GM21529 (cell line): ENCODE data around the gene UNC93B1.
"Not testable (repeated sequence)": the region's sequence is repeated elsewhere in the genome, so short reads cannot be mapped to it uniquely, and the experiment has no call there.

Experiments used
- ATAC-seq: cut with Tn5 transposase; IDR thresholded peaks from one replicate; pipeline ENCODE4 v1.9.1; 2021; ENCODE audit not compliant: unreplicated experiment

Gene UNC93B1

GRCh38 chr11:68010090-68011041 lies 6.5 kb upstream of the UNC93B1 start, which contains the start of gene ALDH3B1:
Gene ALDH3B1, plus strand, starts transcription at chr11:68010327. Its CDS starts 4,971 bp downstream, at chr11:68015298.
- ATAC-seq, result no peak

- no peak for ATAC-seq
Observed at GRCh38 chr11:68009391-68010089, 5.6 kb upstream of the UNC93B1 start.

- ATAC-seq, result no peak
Observed at GRCh38 chr11:68008381-68009337, 4.8 kb upstream of the UNC93B1 start.

DNA sequence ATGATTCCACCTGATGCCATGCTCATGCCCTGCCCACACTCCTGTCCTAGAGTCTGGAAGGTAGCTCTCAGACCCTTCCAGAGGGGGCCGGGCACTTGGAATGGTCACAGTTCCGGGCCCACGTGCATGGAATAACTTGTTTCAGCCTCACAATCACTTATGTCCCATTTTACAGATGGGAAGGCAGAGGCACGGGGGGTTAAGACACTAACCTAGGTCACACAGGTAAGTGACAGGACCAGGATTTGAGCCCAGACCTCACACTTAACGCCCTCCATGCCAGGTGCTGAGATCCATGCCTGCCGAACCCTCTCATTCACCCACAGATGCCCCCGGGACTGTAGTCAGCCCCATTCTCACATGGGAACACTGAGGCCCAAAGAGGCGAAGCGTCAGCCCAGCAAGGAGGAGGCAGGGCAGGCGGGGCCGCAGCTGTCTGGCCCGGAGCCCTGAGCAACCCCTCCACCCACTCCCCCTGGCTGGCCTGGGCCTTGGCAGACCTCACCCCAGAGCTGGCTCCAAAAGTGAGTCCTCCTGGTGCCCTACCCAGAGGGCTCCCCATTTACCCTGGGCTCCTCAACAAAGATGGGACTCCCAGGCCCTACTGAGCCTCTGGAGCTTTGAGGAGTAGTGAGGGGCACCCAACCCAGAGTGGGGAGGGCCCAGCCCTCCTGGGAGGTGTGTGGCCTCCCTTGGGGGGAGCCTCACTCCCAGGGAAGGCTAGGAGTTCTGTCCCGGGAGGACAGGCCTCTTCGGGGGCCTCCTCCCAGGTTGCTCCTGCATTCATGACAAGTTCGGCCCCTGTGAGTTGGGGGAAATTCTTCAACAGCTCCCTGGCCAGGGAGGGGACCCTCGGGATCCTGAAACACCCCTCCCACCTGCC lies 3.8 kb upstream of the UNC93B1 start:
- ATAC-seq, result no peak

GRCh38 chr11:68006606-68007166 lies 2.8 kb upstream of the UNC93B1 start:
- no peak for ATAC-seq

DNA sequence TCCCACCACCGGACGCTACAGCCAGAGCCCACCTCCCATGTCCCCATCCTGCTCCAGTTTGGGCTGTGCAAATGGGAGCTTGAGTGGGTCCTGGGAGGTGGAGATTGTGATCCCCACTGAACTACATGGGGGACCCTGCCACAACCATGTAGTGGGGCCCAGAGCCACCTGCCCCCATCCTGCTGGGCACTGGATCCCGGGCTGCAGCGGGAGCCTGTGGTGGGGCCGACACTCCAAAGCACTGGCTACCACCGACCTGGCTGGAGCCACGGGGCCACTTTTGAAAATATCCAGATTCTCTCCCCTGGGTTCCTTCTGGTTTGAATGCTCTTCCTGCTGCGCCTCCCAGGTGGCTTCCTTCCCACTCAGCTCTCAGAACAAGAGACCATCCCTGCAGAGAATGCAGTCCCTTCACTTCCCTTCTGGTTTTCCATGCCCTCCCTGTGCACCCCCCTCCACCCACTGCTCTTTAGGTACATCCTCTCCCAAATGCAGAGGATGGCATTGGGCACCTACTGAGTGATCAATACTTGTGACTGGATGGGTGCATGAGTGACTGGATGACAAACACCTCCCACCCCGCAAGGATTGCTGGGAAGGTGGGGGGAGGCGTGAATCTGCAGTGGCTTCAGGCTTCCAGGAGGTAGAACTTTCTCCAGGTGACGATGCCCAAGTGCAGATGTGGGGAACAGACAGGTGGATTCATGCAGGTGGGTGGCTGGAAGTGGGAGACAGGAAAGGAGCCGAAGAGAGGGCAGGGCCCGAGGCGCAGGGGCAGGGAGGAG lies 846 bp upstream of the UNC93B1 start:
- ATAC-seq, result no peak

- peak; percentile 47 for ATAC-seq
Observed at GRCh38 chr11:68002938-68003845, 705 bp downstream of the UNC93B1 start.

GRCh38 chr11:68002575-68002937 lies 1.3 kb downstream of the UNC93B1 start:
- ATAC-seq, result peak; percentile 31

GRCh38 chr11:67999704-68000103 lies 4.2 kb downstream of the UNC93B1 start:
- no peak for ATAC-seq

- no peak for ATAC-seq
Observed at GRCh38 chr11:67999201-67999629, 4.7 kb downstream of the UNC93B1 start.

GRCh38 chr11:67998150-67999045 lies 5.5 kb downstream of the UNC93B1 start:
- no peak for ATAC-seq

DNA sequence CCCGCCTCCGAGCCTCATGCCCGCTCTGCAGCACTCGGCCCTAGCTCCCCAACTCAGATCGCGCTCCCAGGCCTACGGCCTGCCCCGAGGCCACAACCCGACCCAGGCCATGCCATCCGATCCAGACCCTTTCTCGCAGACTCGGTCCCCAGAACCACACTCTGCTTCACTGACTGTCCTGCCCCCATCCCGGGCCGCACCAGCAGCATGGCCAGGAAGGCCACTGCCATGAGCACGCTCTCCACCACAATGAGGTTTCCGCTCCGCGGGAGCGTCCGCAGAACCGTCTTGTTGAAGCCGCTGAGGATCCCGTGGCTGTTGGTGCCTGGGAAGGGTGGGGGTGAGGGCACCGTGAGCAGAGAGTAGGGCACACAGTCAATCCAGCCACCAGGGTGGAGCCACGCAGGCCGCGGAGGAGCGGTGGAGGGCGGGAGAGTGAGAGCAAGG lies 6.4 kb downstream of the UNC93B1 start:
- no peak for ATAC-seq

DNA sequence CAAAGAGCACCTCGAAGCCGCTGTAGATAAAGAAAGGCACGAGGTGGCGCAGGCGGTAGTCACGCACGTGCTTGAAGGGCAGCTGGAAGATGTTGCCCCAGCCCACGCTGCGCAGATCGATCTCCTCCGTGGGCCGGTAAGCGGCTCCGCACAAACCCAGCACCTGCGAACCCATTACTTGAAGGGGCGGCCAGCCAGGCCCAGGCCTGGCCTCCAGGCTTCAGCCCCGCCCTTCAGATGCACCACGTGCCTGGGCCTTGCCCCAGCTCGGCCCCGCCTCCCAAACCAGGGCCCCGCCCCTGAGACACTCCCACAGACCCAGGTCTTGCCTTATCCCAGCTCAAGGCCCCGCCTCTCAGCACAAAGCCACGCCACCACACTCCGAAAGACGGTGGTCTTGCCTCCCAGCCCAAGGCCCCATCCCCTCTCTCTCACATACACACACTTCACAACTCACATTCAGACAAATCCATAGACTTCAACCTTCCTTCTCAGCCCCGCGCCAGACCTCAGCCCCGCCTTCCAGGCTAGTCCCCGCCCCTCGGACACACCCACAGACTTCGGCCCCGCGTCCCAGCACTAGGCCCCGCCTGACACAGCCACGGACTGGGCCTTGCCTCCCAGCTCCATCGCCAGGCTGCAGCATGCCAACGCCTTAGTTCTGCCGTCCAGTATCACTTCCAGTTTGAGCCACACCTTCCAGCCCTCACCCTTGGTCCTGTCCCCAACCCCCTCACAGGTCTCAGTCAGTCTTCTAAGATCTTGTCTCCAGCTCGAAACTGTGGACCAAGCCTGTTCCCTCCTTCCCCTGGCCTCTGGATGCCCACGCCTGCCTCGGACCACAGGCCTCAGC lies 7.0 kb downstream of the UNC93B1 start:
- ATAC-seq, result no peak

GRCh38 chr11:67996051-67996450 lies 7.8 kb downstream of the UNC93B1 start:
- ATAC-seq, result no peak

GRCh38 chr11:67995579-67995978 lies 8.3 kb downstream of the UNC93B1 start:
- not testable (repeated sequence) for ATAC-seq

DNA sequence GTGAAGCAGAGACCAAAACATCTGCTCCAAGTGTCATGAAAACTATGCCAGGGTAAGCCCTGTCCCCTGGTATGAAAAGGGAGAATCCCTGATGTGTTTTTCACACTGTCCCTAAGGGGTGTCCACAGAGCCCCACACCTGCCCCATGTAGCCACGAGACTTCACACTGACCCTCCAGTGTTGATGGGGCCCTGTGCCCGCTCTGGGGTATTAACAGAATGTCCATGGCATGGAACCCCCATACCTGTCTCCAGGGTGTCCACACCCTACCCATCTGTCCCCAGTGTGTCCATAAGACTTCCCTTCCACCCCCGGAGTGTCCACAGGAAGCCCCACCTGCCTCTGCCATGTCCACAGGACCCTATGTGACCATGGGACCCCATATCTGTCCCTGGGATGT lies 8.8 kb downstream of the UNC93B1 start:
- ATAC-seq, result not testable (repeated sequence)
